HepG2 (cell line): ENCODE results near the gene TMBIM4.

Source experiments
- ESRRA ChIP-seq: sonication (generic); formaldehyde crosslinking; IDR thresholded peaks from 2 replicates; pipeline ENCODE4 v1.5.1; 2020; ENCODE audit warnings: mild to moderate bottlenecking, low read depth, missing genetic modification reagents
- EZH2 ChIP-seq: conservative IDR thresholded peaks from 2 replicates; pipeline ENCODE4 v1.6.1; 2012; ENCODE audit warnings: mild to moderate bottlenecking, low read depth, low read length, moderate library complexity
- NONO ChIP-seq, 2 experiments: fragments of 450-650 bp in 1 of 2; sonication (generic) in 1 of 2; formaldehyde crosslinking in 1 of 2; IDR thresholded peaks in 1 of 2; conservative IDR thresholded peaks in 1 of 2; 2 replicates each; pipeline versions ENCODE4 v1.6.1 to v1.8.0; 2017 to 2022; ENCODE audit warnings: mild to moderate bottlenecking in 1 of 2, missing genetic modification reagents in 1 of 2, moderate library complexity in 1 of 2
- PCBP1 ChIP-seq: fragments of 200-400 bp; formaldehyde crosslinking; IDR thresholded peaks from 2 replicates; pipeline ENCODE4 v1.6.1; 2017; ENCODE audit warnings: mild to moderate bottlenecking, low read depth, low read length, borderline replicate concordance
- ZBTB2 ChIP-seq: sonication (generic); formaldehyde crosslinking; IDR thresholded peaks from 2 replicates; pipeline ENCODE4 v1.8.0; 2022; ENCODE audit warnings: low read depth, missing genetic modification reagents
- ZNF263 ChIP-seq: sonication (generic); formaldehyde crosslinking; IDR thresholded peaks from 2 replicates; pipeline ENCODE4 v1.4.0; 2020; ENCODE audit warnings: missing genetic modification reagents

- TF ChIP-seq PCBP1 = no peak
- TF ChIP-seq ESRRA = no peak
- TF ChIP-seq NONO (IDR thresholded peaks at IDR 0.05) = no peak
- TF ChIP-seq NONO (CRISPR knock-in tag; conservative IDR thresholded peaks at IDR 0.05) = no peak
- TF ChIP-seq EZH2 = no peak
- TF ChIP-seq ZBTB2 = no peak
- TF ChIP-seq ZNF263 (CRISPR knock-in tag) = no peak
These were observed 19.0 kb upstream of the TMBIM4 start, which contains the start of gene IRAK3 for GRCh38 chr12:66188584-66189485.
